Placental pericyte (primary cell): ENCODE data around the gene MEF2D. TPM values are rescaled to one million over a fixed set of nuclear protein-coding genes. Genes with fewer than 3 reads are reported as not detected.

Source experiments
- small RNA-seq: library from RNA; depleted of rRNA; stranded (forward); fragments of <200 nt; gene quantifications from one replicate; pipeline ENCODE3, GENCODE V24; 2012; ENCODE audit warnings: low replicate concordance
- total RNA-seq: library from RNA; depleted of rRNA; stranded (reverse); fragments of >200 nt; gene quantifications from 2 replicates; pipeline ENCODE4 v1.2.3, GENCODE V29; 2012

The MEF2D gene
- 23.2 and 29.8 TPM in 2 replicates for total RNA-seq

DNA sequence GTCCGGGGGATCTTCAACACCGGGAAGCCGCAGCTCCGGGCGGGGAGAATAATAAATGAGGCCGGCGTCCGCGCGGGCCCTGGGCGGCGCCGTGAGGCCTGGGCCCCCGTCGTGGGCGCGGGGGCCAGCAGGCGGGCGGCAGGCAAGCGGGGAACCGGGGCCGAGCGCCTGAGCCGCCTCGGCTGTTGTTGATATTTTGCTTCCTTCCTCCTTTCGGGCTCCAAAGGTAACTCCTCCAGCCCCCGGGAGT is at the start of gene MEF2D:
Gene MEF2D (minus strand): TSS at position 233 of the 250 bp plus-strand sequence. CDS start 17,483 bp downstream, outside the sequence.

Small RNA genes lying within 50 kb of the gene (small RNA-seq; reads per million reads assigned to genes)
- not detected for gene MIR9-1
- not detected for gene RF00019

Other genes with a start within 250 kb of the MEF2D start
- gene SMG5, start 217.9 kb downstream of the MEF2D start, total RNA-seq, result 66.7 and 80.2 TPM in 2 replicates
- 1.4 and 1.8 TPM in 2 replicates for gene TMEM79, start 216.4 kb downstream of the MEF2D start, total RNA-seq
- gene GLMP, start 205.1 kb downstream of the MEF2D start, total RNA-seq, result 55.1 and 111 TPM in 2 replicates
- gene VHLL, start 201.5 kb downstream of the MEF2D start, total RNA-seq, result 0.29 TPM in 1 of 2 replicates, not detected in the other
- gene CCT3, start 162.5 kb downstream of the MEF2D start, total RNA-seq, result 235 and 416 TPM in 2 replicates
- gene TSACC, start 162.2 kb downstream of the MEF2D start, total RNA-seq, result not detected in 2 replicates
- gene RHBG, start 131.6 kb downstream of the MEF2D start, total RNA-seq, result 0.14 TPM in 1 of 2 replicates, not detected in the other
- gene IQGAP3, start 71.8 kb upstream of the MEF2D start, total RNA-seq, result 0.88 and 62.7 TPM in 2 replicates
- gene TTC24, start 78.9 kb upstream of the MEF2D start, total RNA-seq, result not detected in 2 replicates
- gene NAXE, start 91.0 kb upstream of the MEF2D start, total RNA-seq, result 41.8 and 56.4 TPM in 2 replicates
- 14.7 and 17.8 TPM in 2 replicates for gene GPATCH4, start 100.7 kb upstream of the MEF2D start, total RNA-seq
- not detected in 2 replicates for gene HAPLN2, start 118.6 kb upstream of the MEF2D start, total RNA-seq
- not detected in 2 replicates for gene BCAN, start 141.3 kb upstream of the MEF2D start, total RNA-seq
- gene NES, start 176.6 kb upstream of the MEF2D start, total RNA-seq, result 2.0 and 69.7 TPM in 2 replicates
- gene CRABP2, start 204.8 kb upstream of the MEF2D start, total RNA-seq, result 1.7 and 12.7 TPM in 2 replicates
- 6.7 and 10.1 TPM in 2 replicates for gene METTL25B, start 227.7 kb upstream of the MEF2D start, total RNA-seq
- gene ISG20L2, start 228.0 kb upstream of the MEF2D start, total RNA-seq, result 18.2 and 25.9 TPM in 2 replicates
- gene MRPL24, start 240.3 kb upstream of the MEF2D start, total RNA-seq, result 20.6 and 37.7 TPM in 2 replicates